SK-N-SH treated with all-trans-retinoic acid at 6 μM for 48 hours (cell line): ENCODE results near the gene C1GALT1.

ENCODE experiments used
- ATAC-seq: fragments of 200-7000 bp; cut with Tn5 transposase; 3 replicates; pipeline ENCODE4 v1.9.1; 2020; ENCODE audit warnings: mild to moderate bottlenecking, moderate library complexity
- ARNTL ChIP-seq: fragments of 450-650 bp; formaldehyde crosslinking; IDR thresholded peaks from 2 replicates; pipeline ENCODE4 v1.5.0; 2020; ENCODE audit warnings: low read depth, mild to moderate bottlenecking, moderate library complexity, borderline replicate concordance
- BACH2 ChIP-seq: fragments of 250-450 bp; sonication (Bioruptor Pico); IDR thresholded peaks from 2 replicates; pipeline ENCODE4 v1.9.0; 2021; ENCODE audit warnings: mild to moderate bottlenecking, borderline replicate concordance
- CSRNP3 ChIP-seq: fragments of 250-450 bp; sonication (Bioruptor Pico); IDR thresholded peaks from 2 replicates; pipeline ENCODE4 v1.5.1; 2021; ENCODE audit warnings: mild to moderate bottlenecking, moderate library complexity
- ESRRG ChIP-seq: fragments of 250-450 bp; sonication (Bioruptor Pico); IDR thresholded peaks from 2 replicates; pipeline ENCODE4 v1.6.1; 2021; ENCODE audit warnings: mild to moderate bottlenecking
- GLIS3 ChIP-seq: fragments of 250-450 bp; sonication (Bioruptor Pico); IDR thresholded peaks from 2 replicates; pipeline ENCODE4 v1.5.0; 2020; ENCODE audit warnings: mild to moderate bottlenecking, moderate library complexity
- ISL1 ChIP-seq: fragments of 250-450 bp; sonication (Bioruptor Pico); IDR thresholded peaks from 2 replicates; pipeline ENCODE4 v2.1.2; 2022; ENCODE audit warnings: mild to moderate bottlenecking, moderate library complexity
- OSR1 ChIP-seq: fragments of 250-450 bp; sonication (Bioruptor Pico); IDR thresholded peaks from 2 replicates; pipeline ENCODE4 v1.8.0; 2022; ENCODE audit warnings: moderate library complexity, mild to moderate bottlenecking, inconsistent platforms
- RARB ChIP-seq: fragments of 250-450 bp; sonication (Bioruptor Pico); IDR thresholded peaks from 2 replicates; pipeline ENCODE4 v1.8.0; 2021; ENCODE audit warnings: mild to moderate bottlenecking, moderate library complexity
- SNAI2 ChIP-seq: fragments of 250-450 bp; sonication (Bioruptor Pico); IDR thresholded peaks from 2 replicates; pipeline ENCODE4 v1.5.0; 2020; ENCODE audit warnings: mild to moderate bottlenecking, moderate library complexity
- TOX ChIP-seq: fragments of 250-450 bp; sonication (Bioruptor Pico); IDR thresholded peaks from 2 replicates; pipeline ENCODE4 v1.8.0; 2021; ENCODE audit warnings: mild to moderate bottlenecking, moderate library complexity, borderline replicate concordance
- TSHZ2 ChIP-seq: fragments of 250-450 bp; sonication (Bioruptor Pico); IDR thresholded peaks from 2 replicates; pipeline ENCODE4 v1.5.0; 2020; ENCODE audit warnings: mild to moderate bottlenecking, moderate library complexity
- ZC3H10 ChIP-seq: fragments of 250-450 bp; sonication (Bioruptor Pico); IDR thresholded peaks from 2 replicates; pipeline ENCODE4 v1.5.1; 2021; ENCODE audit warnings: mild to moderate bottlenecking, moderate library complexity
- ZFP3 ChIP-seq: fragments of 250-450 bp; sonication (Bioruptor Pico); IDR thresholded peaks from 2 replicates; pipeline ENCODE4 v1.5.0; 2020; ENCODE audit warnings: mild to moderate bottlenecking, moderate library complexity
- ZFP30 ChIP-seq: fragments of 450-650 bp; formaldehyde crosslinking; IDR thresholded peaks from 2 replicates; pipeline ENCODE4 v1.5.0; 2022; ENCODE audit warnings: mild to moderate bottlenecking, moderate library complexity
- ZNF565 ChIP-seq: fragments of 450-650 bp; formaldehyde crosslinking; conservative IDR thresholded peaks from 2 replicates; pipeline ENCODE4 v1.5.0; 2020; ENCODE audit warnings: low read depth, mild to moderate bottlenecking, moderate library complexity
- ZNF70 ChIP-seq: fragments of 450-650 bp; formaldehyde crosslinking; IDR thresholded peaks from 2 replicates; pipeline ENCODE4 v1.5.0; 2020; ENCODE audit warnings: mild to moderate bottlenecking, moderate library complexity
- ZNF8 ChIP-seq: fragments of 450-650 bp; formaldehyde crosslinking; IDR thresholded peaks from 2 replicates; pipeline ENCODE4 v1.5.0; 2020; ENCODE audit warnings: mild to moderate bottlenecking, moderate library complexity
- TF ChIP-seq, protein P1 (sequence below): fragments of 250-450 bp; sonication (Bioruptor Pico); IDR thresholded peaks from 2 replicates; pipeline ENCODE4 v1.5.1; 2020; ENCODE audit warnings: low read depth, mild to moderate bottlenecking, moderate library complexity

C1GALT1 gene

GRCh38 chr7:7180725-7181449, 1.5 kb upstream of the C1GALT1 start (continued):
- TF ChIP-seq GLIS3 (no peak), TSHZ2 (CRISPR knock-in tag) (no peak), ZNF70 (CRISPR knock-in tag) (no peak), RARB (CRISPR knock-in tag) (no peak), ARNTL (no peak)

GRCh38 chr7:7181519-7182155, 707 bp upstream of the C1GALT1 start:
- no peak for TF ChIP-seq RARB (CRISPR knock-in tag)
- TF ChIP-seq SNAI2, result 0 out of 2 replicates have a peak, but pooled peaks have one; percentile 54
- TF ChIP-seq ZFP3 (CRISPR knock-in tag), result 0 out of 2 replicates have a peak, but pooled peaks have one; percentile 12
- TF ChIP-seq, protein P1, sequence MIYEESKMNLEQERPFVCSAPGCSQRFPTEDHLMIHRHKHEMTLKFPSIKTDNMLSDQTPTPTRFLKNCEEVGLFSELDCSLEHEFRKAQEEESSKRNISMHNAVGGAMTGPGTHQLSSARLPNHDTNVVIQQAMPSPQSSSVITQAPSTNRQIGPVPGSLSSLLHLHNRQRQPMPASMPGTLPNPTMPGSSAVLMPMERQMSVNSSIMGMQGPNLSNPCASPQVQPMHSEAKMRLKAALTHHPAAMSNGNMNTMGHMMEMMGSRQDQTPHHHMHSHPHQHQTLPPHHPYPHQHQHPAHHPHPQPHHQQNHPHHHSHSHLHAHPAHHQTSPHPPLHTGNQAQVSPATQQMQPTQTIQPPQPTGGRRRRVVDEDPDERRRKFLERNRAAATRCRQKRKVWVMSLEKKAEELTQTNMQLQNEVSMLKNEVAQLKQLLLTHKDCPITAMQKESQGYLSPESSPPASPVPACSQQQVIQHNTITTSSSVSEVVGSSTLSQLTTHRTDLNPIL (CRISPR knock-in tag), result 0 out of 2 replicates have a peak, but pooled peaks have one; percentile 31
- peak; percentile 33 for ATAC-seq

DNA sequence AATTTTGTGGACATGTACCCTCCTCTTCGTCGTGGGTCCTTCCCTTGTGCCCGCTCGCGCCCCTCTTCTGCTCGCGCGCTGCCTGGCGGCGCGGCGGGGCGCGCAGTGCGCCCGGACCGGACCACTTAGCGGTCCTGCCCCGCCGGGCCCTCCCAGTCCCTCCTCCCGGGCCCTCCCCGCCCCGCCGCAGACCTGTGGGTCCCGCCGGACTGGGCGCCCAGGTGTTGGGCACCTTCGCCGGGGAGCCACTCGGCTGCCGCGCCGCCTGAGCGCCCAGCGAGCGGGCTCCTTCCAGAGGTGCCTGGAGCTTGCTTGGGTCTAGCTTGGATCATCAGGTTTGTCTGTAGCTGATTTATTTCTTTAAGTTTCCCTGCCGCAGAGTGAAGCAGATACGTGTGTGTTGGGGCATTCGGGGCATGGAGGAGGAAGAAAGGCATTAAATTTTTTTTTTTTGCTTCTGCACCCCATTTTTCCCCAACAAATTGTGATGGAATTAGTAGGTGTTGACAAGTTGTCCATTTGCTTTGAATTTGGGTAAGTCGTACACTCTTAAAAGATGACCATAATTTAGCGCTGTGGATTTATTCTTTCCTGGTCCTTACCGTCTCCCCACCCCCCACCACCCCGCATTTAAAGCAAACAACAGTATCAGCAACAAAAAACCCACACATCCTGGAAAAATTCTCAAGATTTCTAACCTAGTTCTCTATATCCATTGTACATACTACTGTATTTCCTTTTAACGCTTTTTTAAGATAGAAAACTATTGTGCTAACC, 905 bp downstream of the C1GALT1 start:
- TF ChIP-seq CSRNP3 (CRISPR knock-in tag) (no peak), TSHZ2 (CRISPR knock-in tag) (no peak; the same call in 1 of the 2 replicates), ZFP30 (CRISPR knock-in tag) (no peak), ZNF8 (no peak), BACH2 (CRISPR knock-in tag) (no peak), GLIS3 (peak; percentile 1; the same call in 1 of the 2 replicates), ZNF70 (CRISPR knock-in tag) (peak; percentile 1; the same call in 1 of the 2 replicates), RARB (CRISPR knock-in tag) (no peak), OSR1 (no peak), ZNF565 (CRISPR knock-in tag) (no peak), ZC3H10 (CRISPR knock-in tag) (no peak), TOX (CRISPR knock-in tag) (no peak), SNAI2 (no peak)
- ATAC-seq, result peak; percentile 47

GRCh38 chr7:7183838-7184463, 1.6 kb downstream of the C1GALT1 start:
- no peak for TF ChIP-seq ESRRG (CRISPR knock-in tag)
- peak; percentile 18; the same call in 1 of the 2 replicates for TF ChIP-seq ISL1 (CRISPR knock-in tag)
- no peak for ATAC-seq
